Dermis blood vessel endothelial cell (primary cell): ENCODE data around the gene TRAPPC10. TPM values are rescaled to one million over a fixed set of nuclear protein-coding genes. Genes with fewer than 3 reads are reported as not detected.

Source experiments
- DNase-seq: peaks from one replicate; pipeline ENCODE4 v3.0.0; 2010
- total RNA-seq: library from RNA; depleted of rRNA; stranded (reverse); fragments of >200 nt; gene quantifications from 2 replicates; pipeline ENCODE4 v1.2.3, GENCODE V29; 2014

TRAPPC10 gene
- total RNA-seq, 1 donor from 2014 or later = 25.5 TPM

DNA sequence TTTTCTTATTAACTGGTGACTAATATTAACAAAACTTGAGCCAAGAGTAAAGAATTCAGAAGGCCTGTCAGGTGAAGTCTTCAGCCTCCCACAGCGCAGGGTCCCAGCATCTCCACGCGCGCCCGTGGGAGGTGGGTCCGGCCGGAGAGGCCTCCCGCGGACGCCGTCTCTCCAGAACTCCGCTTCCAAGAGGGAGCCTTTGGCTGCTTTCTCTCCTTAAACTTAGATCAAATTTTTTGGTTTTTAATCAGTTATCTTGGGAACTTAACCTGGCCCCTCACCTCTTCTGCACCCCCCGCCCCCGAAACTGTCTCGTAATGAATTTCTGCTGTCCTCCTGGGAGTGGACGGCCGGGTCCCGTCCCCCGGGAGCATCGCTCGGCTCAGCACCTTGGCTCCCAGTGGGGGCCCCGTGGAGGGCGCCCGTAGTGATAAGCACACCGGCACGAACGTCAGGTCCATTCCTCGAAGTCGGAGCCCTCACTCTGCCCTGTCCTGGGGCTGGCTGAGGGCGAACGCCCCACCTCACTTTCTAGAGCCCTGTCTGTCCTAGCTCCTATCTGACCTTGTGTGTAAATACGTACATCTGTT, 29.5 kb upstream of the TRAPPC10 start:
- DNase-seq = no peak

- DNase-seq = no peak
Observed at GRCh38 chr21:43983390-43983789, 28.7 kb upstream of the TRAPPC10 start.

DNA sequence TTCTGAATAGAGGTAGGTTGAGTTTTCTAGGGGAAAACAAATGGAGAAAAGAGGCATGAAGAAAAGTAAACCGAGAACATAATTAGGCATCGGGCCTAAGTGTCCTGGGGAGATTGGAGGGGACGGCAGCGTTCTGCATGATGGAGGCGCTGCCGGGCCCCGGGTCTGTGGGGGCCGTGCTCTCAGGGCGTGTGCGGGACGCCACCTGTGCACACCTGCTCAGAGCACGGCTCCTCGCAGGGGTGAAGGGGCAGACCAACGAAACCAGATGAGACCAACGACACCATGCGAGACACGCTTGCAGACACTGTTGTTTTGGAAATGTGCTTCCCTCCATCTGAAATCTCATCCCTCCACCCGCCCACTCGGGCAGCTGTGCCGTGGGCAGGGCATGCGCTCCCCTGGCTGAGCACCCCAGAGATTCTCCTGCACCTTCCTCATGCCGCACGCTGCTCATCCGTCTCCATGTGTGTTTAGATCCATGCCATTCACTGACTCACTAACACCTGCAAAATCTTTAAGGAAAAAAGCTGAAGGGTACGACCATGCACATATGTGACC, 28.2 kb upstream of the TRAPPC10 start:
- no peak for DNase-seq

DNA sequence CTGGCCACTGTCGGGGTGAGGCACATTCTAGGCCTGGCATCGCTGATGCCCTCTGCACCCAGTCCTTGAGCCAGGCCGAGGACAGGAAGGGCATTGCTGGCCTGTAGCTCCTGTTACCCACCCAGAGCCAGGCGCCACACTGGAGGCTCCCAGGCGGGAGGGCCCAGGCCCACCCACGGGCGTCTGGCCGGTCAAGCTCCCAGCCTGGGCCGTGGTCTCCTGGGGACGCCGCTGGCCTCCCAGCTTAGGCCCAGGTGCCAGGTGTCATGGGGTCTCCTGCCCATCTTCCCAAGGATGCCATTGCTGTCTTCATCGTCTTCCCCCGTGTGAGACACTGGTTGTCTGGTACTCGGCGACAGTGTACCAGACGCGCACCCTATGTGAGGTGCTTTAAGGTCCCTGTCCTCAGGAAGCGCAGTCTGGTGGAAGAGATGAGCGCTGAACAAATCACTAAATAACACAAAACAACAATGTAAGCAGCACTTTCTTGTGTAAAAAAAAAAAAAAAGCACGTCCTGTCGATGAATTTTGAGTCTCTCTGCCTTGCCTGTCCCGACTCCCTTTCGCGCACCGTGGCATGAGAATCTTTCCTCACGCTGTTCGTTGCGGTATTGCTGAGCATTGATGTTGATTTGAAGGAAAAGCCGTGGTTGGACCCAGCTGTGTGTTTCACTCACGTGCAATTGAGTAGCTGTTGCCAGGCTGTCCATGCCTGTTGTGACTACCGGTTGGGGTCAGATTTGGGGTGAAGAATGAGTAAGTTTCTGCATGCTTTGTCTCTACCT, 27.0 kb upstream of the TRAPPC10 start:
- peak; percentile 14 for DNase-seq

- no peak for DNase-seq
Observed at GRCh38 chr21:43985690-43986251, 26.3 kb upstream of the TRAPPC10 start.

- no peak for DNase-seq
Observed at GRCh38 chr21:43986544-43987451, 25.3 kb upstream of the TRAPPC10 start.

GRCh38 chr21:43987509-43987908, 24.6 kb upstream of the TRAPPC10 start:
- no peak for DNase-seq

GRCh38 chr21:43988016-43988415, 24.1 kb upstream of the TRAPPC10 start:
- DNase-seq = no peak

DNA sequence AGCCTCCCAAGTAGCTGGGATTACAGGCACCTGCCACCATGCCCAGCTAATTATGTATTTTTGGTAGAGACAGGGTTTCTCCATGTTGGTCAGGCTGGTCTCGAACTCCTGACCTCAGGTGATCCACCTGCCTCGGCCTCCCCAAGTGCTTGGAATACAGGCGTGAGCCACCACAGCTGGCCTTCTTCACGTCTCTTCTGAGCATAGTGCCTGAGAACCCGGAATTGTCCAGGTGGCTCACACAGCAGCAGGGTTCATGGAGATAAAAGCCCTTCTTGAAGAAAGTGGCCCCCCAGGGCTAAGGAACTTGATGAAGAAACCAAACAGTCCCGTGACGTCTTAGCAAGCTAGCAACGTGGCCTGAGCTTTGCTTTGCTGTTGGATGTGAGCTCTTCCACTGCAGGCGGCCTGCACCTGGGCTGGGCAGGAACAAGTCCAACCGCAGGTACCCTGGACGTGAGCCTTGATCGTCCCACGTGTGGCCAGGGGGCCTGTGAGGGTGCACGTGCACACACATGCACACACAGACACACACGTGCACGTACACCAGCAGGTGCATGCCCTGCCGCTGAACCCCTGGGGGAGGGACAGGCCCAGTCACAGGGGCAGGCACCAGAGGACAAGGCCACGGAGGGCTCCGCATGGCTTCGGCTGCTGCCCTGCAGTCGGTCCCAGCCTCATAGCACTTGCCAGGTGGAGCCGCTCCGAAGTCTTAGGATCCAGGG, 23.4 kb upstream of the TRAPPC10 start:
- no peak for DNase-seq

GRCh38 chr21:43989401-43989800, 22.7 kb upstream of the TRAPPC10 start:
- no peak for DNase-seq

DNA sequence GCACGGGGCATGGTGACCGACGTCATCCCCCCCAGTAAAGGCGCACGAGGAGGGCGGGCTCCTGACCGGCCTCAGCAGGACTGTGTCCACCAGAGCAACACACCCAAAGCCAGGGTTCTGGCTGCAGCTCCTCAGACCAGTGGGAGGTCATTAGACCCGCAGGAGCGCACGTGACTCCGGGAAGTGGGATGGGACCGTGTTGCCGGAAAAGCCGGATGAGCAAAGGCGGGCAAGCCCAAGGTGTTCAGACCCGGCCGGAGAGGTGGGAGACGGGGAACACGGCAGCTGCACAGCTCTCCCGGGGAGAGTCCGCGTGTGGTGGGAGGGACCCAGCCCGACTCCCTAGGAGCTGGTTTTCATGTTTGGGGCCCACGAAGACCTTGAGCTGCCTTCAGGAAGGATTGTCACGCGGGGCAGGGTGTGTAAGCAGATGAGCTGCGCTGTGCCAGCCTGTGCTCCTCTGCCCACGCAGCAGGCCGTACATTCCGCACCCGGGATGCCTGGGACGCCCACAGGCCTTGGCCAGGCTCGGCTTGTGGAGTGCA, 20.6 kb upstream of the TRAPPC10 start:
- DNase-seq = no peak

GRCh38 chr21:43992121-43992520, 20.0 kb upstream of the TRAPPC10 start:
- no peak for DNase-seq

- no peak for DNase-seq
Observed at GRCh38 chr21:43993420-43993934, 18.6 kb upstream of the TRAPPC10 start.

DNA sequence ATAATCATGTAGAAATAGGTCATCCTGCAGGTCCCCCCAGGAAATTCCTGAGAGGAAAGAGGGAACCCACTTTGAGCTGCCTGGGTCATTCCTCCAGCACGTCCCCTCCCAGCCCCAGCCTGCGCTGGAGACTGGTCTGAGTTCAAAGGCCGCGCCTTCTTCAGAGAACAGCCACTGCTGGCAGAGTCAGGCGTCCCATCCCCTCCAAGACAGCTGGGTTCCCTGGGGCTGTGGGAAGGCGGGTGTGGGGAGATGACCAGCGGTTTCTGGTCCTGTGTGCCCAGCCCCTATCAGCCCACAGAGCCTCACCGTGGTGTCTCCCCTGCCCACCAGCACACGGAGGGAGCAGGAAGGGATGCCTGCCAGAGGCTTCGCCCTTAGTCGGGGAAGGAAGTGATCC, 18.0 kb upstream of the TRAPPC10 start:
- DNase-seq = no peak

GRCh38 chr21:43994646-43995045, 17.5 kb upstream of the TRAPPC10 start:
- DNase-seq = no peak

DNA sequence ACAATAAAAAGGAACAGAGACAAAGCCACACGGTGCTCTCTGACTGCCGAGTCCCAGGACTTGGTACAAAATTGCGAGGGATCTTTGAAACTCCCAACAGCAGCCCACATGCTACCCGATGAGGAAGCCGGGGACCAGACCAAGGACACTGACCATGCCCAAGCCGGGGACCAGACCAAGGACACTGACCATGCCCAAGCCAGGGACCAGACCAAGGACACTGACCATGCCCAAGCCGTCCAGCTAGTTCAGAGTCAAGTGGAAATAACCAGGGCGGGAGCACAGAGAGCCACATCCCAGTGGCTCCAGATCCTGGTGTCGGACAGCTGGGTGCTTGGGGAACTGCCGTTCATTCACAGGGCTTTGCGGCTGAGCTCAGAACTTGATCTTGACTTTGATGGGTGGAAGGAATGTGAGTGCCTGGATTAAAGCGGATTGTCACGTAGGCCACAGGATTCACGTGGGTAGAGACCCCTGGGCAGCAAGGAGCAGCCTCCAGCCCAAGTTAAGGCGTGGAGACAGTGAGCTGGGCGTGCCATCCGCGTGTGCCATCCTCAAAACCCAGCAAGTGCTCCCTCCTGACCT, 16.5 kb upstream of the TRAPPC10 start:
- no peak for DNase-seq

GRCh38 chr21:43997766-43998742, 14.1 kb upstream of the TRAPPC10 start:
- no peak for DNase-seq

DNA sequence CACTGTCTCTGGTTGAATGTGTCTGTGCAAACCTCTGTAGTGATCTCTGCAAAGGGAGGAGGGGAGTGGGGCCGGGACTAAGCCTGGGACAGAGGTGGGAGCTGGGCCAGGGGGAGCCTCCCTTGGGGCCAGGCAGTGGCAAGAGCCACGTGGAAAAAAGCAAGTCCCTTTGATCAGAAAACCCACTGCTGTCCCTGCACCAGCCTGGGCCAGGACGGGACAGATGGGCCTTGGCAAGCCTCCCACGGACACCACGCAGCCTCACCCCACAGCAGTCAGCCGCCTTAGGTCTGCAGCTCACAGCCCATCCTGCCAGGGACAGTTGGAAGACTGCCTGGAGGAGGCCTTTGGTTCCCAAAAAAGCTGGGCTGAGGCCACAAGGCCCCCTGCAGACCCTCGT, 11.7 kb upstream of the TRAPPC10 start:
- DNase-seq = no peak

GRCh38 chr21:44002511-44002910, 9.6 kb upstream of the TRAPPC10 start:
- DNase-seq = no peak
